Lung microvascular endothelial cell (primary cell): ENCODE results near the gene METTL25B. TPM values are rescaled to one million over a fixed set of nuclear protein-coding genes. Genes with fewer than 3 reads are reported as not detected.

Experiments used
- DNase-seq, 2 donors: peaks; one replicate each; pipeline versions ENCODE4 v3.0.0 to v3.0.0-alpha.2; 2010; ENCODE audit warnings: low read depth in 2 of 2
- total RNA-seq: library from RNA; depleted of rRNA; stranded (reverse); fragments of >200 nt; gene quantifications from 2 replicates; pipeline ENCODE4 v1.2.1, GENCODE V29; 2014

Gene METTL25B
- total RNA-seq, 1 donor from 2014 or later: 18.3 TPM

- DNase-seq: no peak
Observed at GRCh38 chr1:156700736-156701531, 27.3 kb upstream of the METTL25B start.

GRCh38 chr1:156703336-156703735 lies 24.9 kb upstream of the METTL25B start:
- no peak for DNase-seq

GRCh38 chr1:156703741-156704140 lies 24.5 kb upstream of the METTL25B start:
- no peak for DNase-seq

GRCh38 chr1:156704166-156704711 lies 24.0 kb upstream of the METTL25B start:
- DNase-seq: no peak

DNA sequence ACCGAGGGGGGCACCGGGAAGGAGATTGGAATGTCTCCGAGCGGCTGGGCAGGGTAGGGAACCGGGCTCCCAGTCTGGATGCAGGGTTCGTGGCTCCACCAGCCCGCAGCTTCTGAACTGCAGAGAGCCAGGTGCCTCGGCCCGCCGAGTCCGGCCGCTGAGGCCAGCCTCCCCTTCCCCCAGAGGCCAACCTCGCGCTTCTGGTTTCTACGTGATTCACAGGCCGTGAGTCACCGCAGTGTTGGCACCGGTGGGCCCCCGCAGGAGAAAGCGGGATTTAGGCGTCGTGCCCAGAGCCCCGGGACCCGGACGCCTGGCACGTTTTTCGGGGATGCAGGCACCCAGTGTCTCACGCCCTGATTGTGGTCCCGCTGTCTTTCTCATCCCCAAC lies 23.3 kb upstream of the METTL25B start:
- peak; percentile 63 to 72 for DNase-seq

DNA sequence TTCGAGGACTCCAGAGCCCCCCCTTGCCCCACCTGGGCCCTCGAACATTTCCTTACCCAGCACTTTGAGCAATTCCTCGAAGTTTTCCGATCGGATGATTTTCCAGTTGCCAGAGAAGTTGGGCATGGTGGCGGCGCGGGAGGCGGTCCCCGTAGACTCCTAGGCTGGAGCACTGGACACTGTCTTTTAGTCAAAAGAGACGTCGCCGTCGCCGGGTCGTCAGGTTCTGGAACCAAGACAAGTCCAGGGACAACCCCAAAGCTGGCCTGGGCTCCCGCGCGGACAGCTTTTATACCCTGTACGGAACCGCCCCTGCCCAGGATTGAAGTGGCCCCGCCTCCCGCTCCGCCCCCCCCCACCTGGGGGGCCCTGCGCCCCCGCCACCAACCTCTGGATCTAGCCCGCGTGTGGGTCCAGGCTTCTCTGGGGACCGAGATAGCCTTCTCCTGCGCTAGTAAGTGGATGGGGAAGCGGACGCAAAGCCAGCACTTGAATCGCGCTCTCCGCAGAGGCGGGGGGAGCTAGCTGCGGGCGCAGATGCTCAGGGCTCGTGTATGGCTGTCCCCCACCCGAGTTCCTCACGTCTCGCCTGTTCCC lies 22.9 kb upstream of the METTL25B start, which contains the start of gene CRABP2:
Gene CRABP2 (minus strand): TSS at position 263 of the 597 bp plus-strand sequence. CDS start 137 bp downstream, at position 126.
- DNase-seq: no peak

- DNase-seq: peak; percentile 43 to 61
Observed at GRCh38 chr1:156705918-156706656, 22.2 kb upstream of the METTL25B start.

GRCh38 chr1:156706657-156707416 lies 21.4 kb upstream of the METTL25B start:
- DNase-seq: no peak

DNA sequence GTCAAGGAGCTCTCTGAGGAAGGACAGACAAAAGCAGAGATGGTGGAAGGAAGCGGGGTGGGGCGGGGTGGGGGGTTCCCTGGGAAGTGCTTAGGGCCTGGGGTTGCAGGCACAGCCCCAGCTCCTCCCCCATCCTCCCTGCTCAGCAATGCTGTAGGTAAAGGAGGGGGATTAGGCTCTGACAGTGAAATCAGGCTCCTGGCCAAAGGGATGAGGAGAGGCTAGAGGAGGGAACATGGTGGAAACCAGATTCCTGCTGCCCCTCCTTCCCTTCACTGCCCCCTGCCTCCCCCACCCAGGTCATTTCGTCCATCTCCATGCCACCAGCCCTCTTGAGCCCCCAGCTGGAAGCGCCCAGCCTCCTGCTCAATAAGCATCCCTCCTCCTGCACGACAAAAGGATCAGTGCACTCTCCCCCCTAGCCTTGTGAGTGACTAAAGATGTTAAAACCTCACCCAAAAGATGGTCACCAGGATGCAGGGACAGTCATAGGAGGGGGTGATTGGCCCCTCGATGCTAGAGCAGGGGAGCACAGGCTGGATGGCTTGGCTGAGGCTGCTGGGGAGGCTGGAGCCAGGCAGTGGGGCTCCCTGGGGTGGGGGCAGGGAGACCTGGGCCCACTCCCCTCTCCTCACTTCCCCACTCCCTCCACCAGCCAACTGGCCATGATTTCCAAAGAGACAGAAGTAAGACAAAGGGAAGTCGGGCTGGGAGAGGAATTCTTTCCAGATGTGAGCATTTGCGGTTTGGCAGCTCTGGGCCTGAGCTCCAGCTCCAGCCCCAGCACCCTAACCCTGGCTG lies 20.7 kb upstream of the METTL25B start:
- no peak for DNase-seq

DNA sequence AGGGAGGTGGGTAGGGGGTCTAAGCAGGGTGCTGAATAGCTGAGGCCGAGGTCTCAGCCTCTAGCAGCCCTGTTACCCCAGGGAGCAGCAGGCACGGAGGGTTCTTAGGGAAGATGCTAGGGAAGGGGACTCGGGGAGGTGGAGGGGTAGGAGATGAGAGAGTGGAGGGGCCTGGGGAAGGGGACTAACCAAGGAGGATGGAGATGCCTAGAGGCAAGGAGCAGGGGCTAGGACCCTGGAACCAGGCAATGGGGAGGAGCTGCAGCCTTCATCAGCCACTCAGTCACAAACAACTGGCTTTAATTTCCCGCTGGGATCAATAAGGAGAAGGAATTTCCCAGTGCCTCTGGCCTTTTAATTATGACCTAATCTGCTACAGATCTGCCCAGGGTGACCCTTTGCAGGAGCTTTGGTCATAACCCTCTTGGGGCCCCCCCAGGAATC lies 20.0 kb upstream of the METTL25B start:
- DNase-seq: no peak

DNA sequence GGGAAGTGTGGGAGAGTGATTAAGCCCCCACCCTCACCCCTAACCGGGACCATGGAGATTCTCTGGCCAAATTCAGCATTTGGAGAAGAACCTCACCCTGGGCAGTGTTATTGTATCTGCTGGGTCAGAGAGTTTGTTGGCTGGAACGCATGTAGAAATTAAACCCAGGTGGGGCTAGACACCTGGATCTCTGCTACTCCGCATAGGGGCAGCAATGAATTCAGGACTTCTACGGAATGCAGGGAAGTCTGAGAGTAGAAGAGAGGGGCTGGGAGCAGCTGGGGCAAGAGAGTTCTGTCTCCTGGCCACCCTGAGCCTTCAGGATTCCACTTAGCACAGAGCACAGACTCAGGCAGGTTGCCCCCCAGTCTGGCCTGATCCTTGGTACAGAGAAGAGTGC lies 19.2 kb upstream of the METTL25B start:
- no peak for DNase-seq

- peak in 1 of 2 donors; percentile 27 for DNase-seq
Observed at GRCh38 chr1:156709757-156710489, 18.3 kb upstream of the METTL25B start.

GRCh38 chr1:156711011-156711817 lies 17.1 kb upstream of the METTL25B start:
- DNase-seq: no peak

DNA sequence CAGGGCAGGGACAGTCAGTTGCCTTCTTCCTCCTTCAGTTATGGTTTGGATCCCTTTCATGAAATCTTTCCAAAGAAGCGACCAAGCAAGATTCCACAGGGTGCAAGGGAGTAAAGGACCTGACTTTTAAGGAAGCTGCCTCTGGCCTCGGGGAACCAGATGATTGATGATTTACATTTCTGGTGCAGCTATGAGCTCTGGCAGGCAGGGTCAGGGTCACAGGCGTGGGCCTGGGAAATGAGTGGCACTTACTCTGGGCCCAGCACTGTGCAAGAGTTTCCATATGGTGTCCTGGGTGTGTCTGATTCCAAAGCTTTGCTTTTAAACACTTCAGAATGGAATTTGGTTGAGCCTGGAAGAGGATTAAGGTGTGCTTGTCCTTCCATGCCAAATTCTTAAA lies 15.6 kb upstream of the METTL25B start:
- no peak for DNase-seq

DNA sequence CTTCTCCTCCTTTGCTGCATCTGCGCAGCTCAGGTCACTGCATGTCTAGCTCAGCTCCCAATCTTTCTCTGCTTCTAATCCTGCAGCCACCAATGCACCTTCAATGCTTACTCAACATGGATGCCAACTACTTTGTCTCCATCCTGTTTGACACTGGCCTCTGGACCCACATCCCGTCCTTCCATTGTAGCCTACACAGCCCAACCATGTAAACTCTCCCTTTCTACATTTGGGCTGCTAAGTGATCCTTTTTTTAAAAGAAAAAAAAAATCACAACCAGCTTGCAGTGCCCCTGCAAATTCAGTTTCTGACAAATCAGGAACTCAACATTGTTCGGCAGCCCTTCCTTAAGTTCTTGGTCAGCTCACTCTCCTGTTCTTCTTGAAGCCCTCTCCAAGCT lies 13.4 kb upstream of the METTL25B start:
- peak in 1 of 2 donors; percentile 36 for DNase-seq

GRCh38 chr1:156717351-156717750 lies 10.9 kb upstream of the METTL25B start:
- DNase-seq: no peak

- no peak for DNase-seq
Observed at GRCh38 chr1:156721131-156721530, 7.1 kb upstream of the METTL25B start.

DNA sequence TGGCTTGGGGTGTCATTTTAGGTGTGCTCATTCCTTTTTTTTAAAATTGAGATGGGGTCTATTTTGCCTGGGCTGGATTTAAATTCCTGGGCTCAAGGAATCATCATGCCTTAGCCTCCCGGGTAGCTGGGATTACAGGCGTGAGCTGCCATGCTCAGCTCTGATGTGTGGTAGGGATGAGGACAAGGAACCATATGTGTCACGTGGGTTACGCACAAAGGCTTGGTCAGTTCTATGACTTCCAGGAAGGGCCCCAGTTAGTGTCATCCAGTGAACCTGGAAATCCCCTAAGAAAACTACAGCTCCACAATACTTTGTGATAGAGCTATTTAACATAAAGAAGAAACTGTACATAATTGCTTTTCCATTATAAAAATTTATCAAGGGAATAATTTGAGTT lies 6.7 kb upstream of the METTL25B start:
- no peak for DNase-seq
